Ishikawa (cell line): ENCODE measurements around the gene PIEZO1.

Experiments
- CEBPB ChIP-seq: IDR thresholded peaks from 2 replicates; pipeline ENCODE4 v1.6.1; 2012
- MAX ChIP-seq: IDR thresholded peaks from 2 replicates; pipeline ENCODE4 v1.6.1; 2012
- NFIC ChIP-seq: IDR thresholded peaks from 2 replicates; pipeline ENCODE4 v1.6.1; 2012
- RAD21 ChIP-seq: IDR thresholded peaks from 2 replicates; pipeline ENCODE4 v1.6.1; 2012; ENCODE audit warnings: low read depth
- TAF1 ChIP-seq: IDR thresholded peaks from 2 replicates; pipeline ENCODE4 v1.6.1; 2012; ENCODE audit warnings: low read depth, mild to moderate bottlenecking

GRCh38 chr16:88766975-88767374, 18.0 kb downstream of the PIEZO1 start:
- TF ChIP-seq RAD21 (no peak), CEBPB (no peak), TAF1 (no peak), NFIC (no peak), MAX (no peak)
